Liver (tissue), 2 donors: ENCODE results near the gene BHLHA9.

Source experiments
- CTCF ChIP-seq: fragments of 150-350 bp; IDR thresholded peaks from 2 replicates; pipeline ENCODE4 v1.5.1; 2017; ENCODE audit warnings: improper control_type of control experiment, low read depth, low read length; ENCODE audit not compliant: missing input control
- MAX ChIP-seq: IDR thresholded peaks from 2 replicates; pipeline ENCODE4 v1.6.1; 2016; ENCODE audit warnings: antibody characterized with exemption
- YY1 ChIP-seq: IDR thresholded peaks from 2 replicates; pipeline ENCODE4 v1.6.1; 2016; ENCODE audit warnings: antibody characterized with exemption, mild to moderate bottlenecking
- donor health status: healthy.

- no peak for TF ChIP-seq YY1
- TF ChIP-seq CTCF, result no peak
- TF ChIP-seq MAX, result no peak
Measured at GRCh38 chr17:1260770-1261161, 9.5 kb upstream of the BHLHA9 start.
